H1 (cell line): ENCODE data around the gene NOS1AP. TPM values are rescaled to one million over a fixed set of nuclear protein-coding genes. Genes with fewer than 3 reads are reported as not detected.

Source experiments
- CTCF ChIA-PET: fragments of 300-600 bp; sonication (Branson Sonifier 250); formaldehyde crosslinking; loops from one replicate; lab custom pipeline; 2021; ENCODE audit not compliant: partially characterized antibody; lab: Charles Lee
- POLR2A ChIA-PET: fragments of 300-600 bp; sonication (Branson Sonifier 250); formaldehyde crosslinking; loops from one replicate; lab custom pipeline; 2021; ENCODE audit warnings: inconsistent platforms; ENCODE audit not compliant: partially characterized antibody; lab: Charles Lee
- DNase-seq, 2 experiments: peaks; one replicate each; pipeline versions ENCODE4 v3.0.0 to v3.0.0-alpha.2; 2010 to 2022; ENCODE audit warnings: low spot score in 2 of 2, low read depth in 1 of 2, mixed read lengths in 1 of 2
- FAIRE-seq: peaks from 2 replicates; lab custom pipeline; 2011; peaks lifted over from hg19 to GRCh38; lab: Jason Lieb, UNC
- H2AFZ ChIP-seq: 2 replicates; pipeline ENCODE4 v1.8.1; 2012; ENCODE audit warnings: low read length, inconsistent platforms
- H2AK5ac ChIP-seq: 2 replicates; pipeline ENCODE4 v1.6.1; 2013; ENCODE audit warnings: low read depth, low read length
- H2BK120ac ChIP-seq: replicated peaks from 2 replicates; pipeline ENCODE3; 2013; ENCODE audit warnings: low read depth, low read length, inconsistent platforms
- H2BK12ac ChIP-seq: 2 replicates; pipeline ENCODE4 v1.6.1; 2013; ENCODE audit warnings: low read depth, low read length
- H2BK15ac ChIP-seq: 2 replicates; pipeline ENCODE4 v1.6.1; 2013; ENCODE audit warnings: low read length
- H2BK20ac ChIP-seq: 2 replicates; pipeline ENCODE4 v1.6.1; 2013; ENCODE audit warnings: low read length
- H2BK5ac ChIP-seq: 2 replicates; pipeline ENCODE4 v1.6.1; 2013; ENCODE audit warnings: low read depth, low read length
- H3K14ac ChIP-seq: 2 replicates; pipeline ENCODE4 v1.6.1; 2013; ENCODE audit warnings: inconsistent platforms; ENCODE audit not compliant: insufficient read length
- H3K18ac ChIP-seq: 2 replicates; pipeline ENCODE4 v1.6.1; 2013; ENCODE audit warnings: low read length; ENCODE audit errors: extremely low read depth
- H3K23ac ChIP-seq: 2 replicates; pipeline ENCODE4 v1.6.1; 2013; ENCODE audit warnings: inconsistent platforms; ENCODE audit not compliant: insufficient read length
- H3K23me2 ChIP-seq: 2 replicates; pipeline ENCODE4 v1.6.1; 2013; ENCODE audit warnings: low read depth, low read length
- H3K27ac ChIP-seq: 2 replicates; pipeline ENCODE4 v1.6.1; 2011; ENCODE audit warnings: low read depth, low read length, inconsistent platforms
- H3K27me3 ChIP-seq, 4 experiments: replicated peaks in 1 of 4; 1 replicate in 1 of 4; 2 replicates in 3 of 4; pipeline versions ENCODE4 v1.6.1 to v1.8.1; 2011 to 2013; ENCODE audit warnings: low read length in 3 of 4, mild to moderate bottlenecking in 3 of 4, inconsistent platforms in 2 of 4, mixed read lengths in 2 of 4, moderate library complexity in 1 of 4; ENCODE audit not compliant: control insufficient read depth in 3 of 4, insufficient read depth in 3 of 4; ENCODE audit errors: extremely low read depth in 1 of 4
- H3K36me3 ChIP-seq, 4 experiments: 2 replicates each; pipeline versions ENCODE4 v1.6.1 to v1.8.1; 2011 to 2013; ENCODE audit warnings: mild to moderate bottlenecking in 4 of 4, low read length in 3 of 4, moderate library complexity in 2 of 4, control low read depth in 1 of 4, inconsistent platforms in 1 of 4; ENCODE audit not compliant: insufficient read depth in 4 of 4, control insufficient read depth in 2 of 4
- H3K4ac ChIP-seq: replicated peaks from 2 replicates; pipeline ENCODE3; 2013; ENCODE audit warnings: low read length, low read depth, mixed read lengths, inconsistent platforms; ENCODE audit not compliant: insufficient read length
- H3K4me1 ChIP-seq, 4 experiments: replicated peaks in 1 of 4; 1 replicate in 1 of 4; 2 replicates in 3 of 4; pipeline versions ENCODE4 v1.6.1 to v1.8.1; 2011 to 2013; ENCODE audit warnings: low read length in 3 of 4, inconsistent platforms in 2 of 4, mixed read lengths in 1 of 4; ENCODE audit not compliant: insufficient read depth in 4 of 4, control insufficient read depth in 3 of 4
- H3K4me2 ChIP-seq, 2 experiments: 2 replicates each; pipeline versions ENCODE4 v1.6.1 to v1.8.1; 2011 to 2013; ENCODE audit warnings: low read depth in 2 of 2, low read length in 2 of 2, control low read depth in 1 of 2, inconsistent platforms in 1 of 2, mild to moderate bottlenecking in 1 of 2; ENCODE audit not compliant: insufficient read depth in 1 of 2
- H3K4me3 ChIP-seq, 4 experiments: fragments of 200-600, 300-600 bp in 1 of 4; sonication (generic), shearing (Covaris generic), sonication (Bioruptor Twin) in 1 of 4; 2 replicates each; pipeline versions ENCODE4 v1.5.1 to v1.8.1; 2011 to 2016; ENCODE audit warnings: low read length in 4 of 4, low read depth in 3 of 4, control low read depth in 2 of 4, inconsistent platforms in 2 of 4, mild to moderate bottlenecking in 2 of 4, mixed read lengths in 1 of 4, moderate library complexity in 1 of 4; ENCODE audit not compliant: insufficient read depth in 2 of 4; ENCODE audit errors: extremely low read depth in 1 of 4
- H3K56ac ChIP-seq: replicated peaks from 2 replicates; pipeline ENCODE3; 2013; ENCODE audit warnings: low read depth, mild to moderate bottlenecking, mixed read lengths, low read length, inconsistent platforms; ENCODE audit not compliant: insufficient read length
- H3K79me1 ChIP-seq: 2 replicates; pipeline ENCODE4 v1.6.1; 2013; ENCODE audit warnings: low read depth, low read length, control low read depth
- H3K79me2 ChIP-seq, 2 experiments: 2 replicates each; pipeline versions ENCODE4 v1.6.1 to v1.8.1; 2012 to 2013; ENCODE audit warnings: low read length in 2 of 2, mild to moderate bottlenecking in 2 of 2, inconsistent platforms in 1 of 2; ENCODE audit not compliant: insufficient read depth in 2 of 2, control insufficient read depth in 1 of 2
- H3K9ac ChIP-seq, 4 experiments: replicated peaks in 1 of 4; 1 replicate in 1 of 4; 2 replicates in 3 of 4; pipeline versions ENCODE4 v1.6.1 to v1.8.1; 2011 to 2013; ENCODE audit warnings: low read depth in 3 of 4, low read length in 3 of 4, control low read depth in 2 of 4, mild to moderate bottlenecking in 2 of 4, moderate library complexity in 2 of 4, inconsistent platforms in 1 of 4; ENCODE audit errors: extremely low read depth in 1 of 4
- H3K9me3 ChIP-seq, 2 experiments: 2 replicates each; pipeline versions ENCODE4 v1.6.1 to v1.8.1; 2012 to 2013; ENCODE audit warnings: mild to moderate bottlenecking in 2 of 2, moderate library complexity in 2 of 2, control low read depth in 1 of 2, inconsistent platforms in 1 of 2, low read depth in 1 of 2, low read length in 1 of 2, mixed read lengths in 1 of 2; ENCODE audit not compliant: insufficient read depth in 2 of 2
- H4K20me1 ChIP-seq, 2 experiments: replicated peaks in 1 of 2; 2 replicates each; pipeline versions ENCODE3 to v1.8.1; 2011 to 2013; ENCODE audit warnings: inconsistent platforms in 2 of 2, low read length in 2 of 2, mild to moderate bottlenecking in 1 of 2; ENCODE audit not compliant: insufficient read depth in 2 of 2, control insufficient read depth in 1 of 2
- H4K5ac ChIP-seq: 2 replicates; pipeline ENCODE4 v1.6.1; 2013; ENCODE audit warnings: low read length, low read depth, mixed read lengths, inconsistent platforms; ENCODE audit not compliant: insufficient read length
- H4K8ac ChIP-seq: 2 replicates; pipeline ENCODE4 v1.8.0; 2013; ENCODE audit warnings: mild to moderate bottlenecking, moderate library complexity, low read length, inconsistent platforms; ENCODE audit not compliant: insufficient read depth; ENCODE audit errors: extremely low read depth
- H4K91ac ChIP-seq: replicated peaks from 2 replicates; pipeline ENCODE3; 2013; ENCODE audit warnings: low read length, mixed read lengths, inconsistent platforms; ENCODE audit not compliant: insufficient read length
- BCL11A ChIP-seq, 2 experiments: IDR thresholded peaks; one replicate each; pipeline ENCODE4 v1.6.1; 2011; ENCODE audit warnings: low read depth in 2 of 2, low read length in 2 of 2, mild to moderate bottlenecking in 2 of 2
- CHD1 ChIP-seq: IDR thresholded peaks from 2 replicates; pipeline ENCODE4 v1.6.1; 2012; ENCODE audit warnings: low read depth, low read length, improper control_type of control experiment
- CREB1 ChIP-seq: IDR thresholded peaks from 2 replicates; pipeline ENCODE4 v1.6.1; 2012; ENCODE audit warnings: inconsistent platforms
- JUND ChIP-seq: IDR thresholded peaks from 2 replicates; pipeline ENCODE4 v1.6.1; 2011; ENCODE audit warnings: mild to moderate bottlenecking, improper control_type of control experiment, low read length
- NRF1 ChIP-seq: IDR thresholded peaks from 2 replicates; pipeline ENCODE4 v1.6.1; 2011; ENCODE audit warnings: mild to moderate bottlenecking, low read depth, low read length, improper control_type of control experiment
- PHF8 ChIP-seq: fragments of 200-600 bp; sonication (generic); conservative IDR thresholded peaks from 2 replicates; pipeline ENCODE4 v1.7.1; 2012; ENCODE audit warnings: low read depth, mild to moderate bottlenecking, inconsistent platforms, low read length, moderate library complexity
- POLR2A ChIP-seq, 2 experiments: IDR thresholded peaks; 1 replicate in 1 of 2; 2 replicates in 1 of 2; pipeline ENCODE4 v1.6.1; 2011; ENCODE audit warnings: low read depth in 2 of 2, low read length in 2 of 2, mild to moderate bottlenecking in 2 of 2; ENCODE audit errors: control extremely low read depth in 1 of 2
- POLR2AphosphoS5 ChIP-seq: IDR thresholded peaks from 2 replicates; pipeline ENCODE4 v1.6.1; 2011; ENCODE audit warnings: low read depth, low read length
- SIX5 ChIP-seq: IDR thresholded peaks from 2 replicates; pipeline ENCODE4 v1.6.1; 2011; ENCODE audit warnings: mild to moderate bottlenecking, low read depth, low read length
- SP1 ChIP-seq: IDR thresholded peaks from 2 replicates; pipeline ENCODE4 v1.6.1; 2011; ENCODE audit warnings: low read depth, low read length
- TBP ChIP-seq: IDR thresholded peaks from 2 replicates; pipeline ENCODE4 v1.6.1; 2011; ENCODE audit warnings: low read depth, low read length, improper control_type of control experiment
- TEAD4 ChIP-seq: IDR thresholded peaks from 2 replicates; pipeline ENCODE4 v1.6.1; 2012; ENCODE audit warnings: low read depth, low read length, inconsistent platforms, mixed read lengths
- YY1 ChIP-seq: IDR thresholded peaks from 2 replicates; pipeline ENCODE4 v1.6.1; 2011; ENCODE audit warnings: low read depth, mild to moderate bottlenecking, low read length
- WGBS, 2 experiments: shearing (Covaris generic) in 1 of 2; methylation state at CpG; one replicate each; pipeline versions ENCODE4 v1.1.6 to v1.1.7; 2013 to 2015; ENCODE audit warnings: low lambda C conversion rate in 2 of 2, mixed read lengths in 2 of 2, inconsistent platforms in 1 of 2, low coverage in 1 of 2, missing lambda C conversion rate in 1 of 2; ENCODE audit not compliant: insufficient replicate concordance in 2 of 2, insufficient coverage in 1 of 2, insufficient read length in 1 of 2; ENCODE audit errors: extremely low coverage in 1 of 2, missing lambda C conversion rate in 1 of 2; 5-methylcytosine and 5-hydroxymethylcytosine counted together
- polyA plus RNA-seq, 7 experiments: library from polyadenylated mRNA; depleted of rRNA in 3 of 7; stranded (reverse) in 5 of 7; unstranded in 2 of 7; fragments of >200 nt in 5 of 7; fragments of 200-250 nt in 2 of 7; gene quantifications; 1 replicate in 5 of 7; 2 replicates in 1 of 7; 4 replicates in 1 of 7; pipeline versions ENCODE4 v1.2.1 to v1.2.3, GENCODE V29; 2011 to 2013; ENCODE audit warnings: missing spikeins in 2 of 7, mixed read lengths in 2 of 7
- total RNA-seq: library from RNA; stranded (reverse); fragmentation: NEBNext Ultra II Directional; extraction: Animal tissue kit (Norgen Biotek cat#: 25700); gene quantifications from 2 replicates; pipeline ENCODE4 v1.2.1, GENCODE V29; 2021
- TF ChIP-seq, protein P1 (sequence below): IDR thresholded peaks from 2 replicates; pipeline ENCODE4 v1.6.1; 2012; ENCODE audit warnings: low read length, inconsistent platforms
- TF ChIP-seq, protein P2 (sequence below): IDR thresholded peaks from 2 replicates; pipeline ENCODE4 v1.6.1; 2012; ENCODE audit warnings: inconsistent platforms

Gene NOS1AP
- total and polyA plus RNA-seq, 2 of the 8 experiments (the other 6 are each of a cell fraction or from before 2014, with no cell fraction given), result 2.4 to 12.1 TPM

DNA sequence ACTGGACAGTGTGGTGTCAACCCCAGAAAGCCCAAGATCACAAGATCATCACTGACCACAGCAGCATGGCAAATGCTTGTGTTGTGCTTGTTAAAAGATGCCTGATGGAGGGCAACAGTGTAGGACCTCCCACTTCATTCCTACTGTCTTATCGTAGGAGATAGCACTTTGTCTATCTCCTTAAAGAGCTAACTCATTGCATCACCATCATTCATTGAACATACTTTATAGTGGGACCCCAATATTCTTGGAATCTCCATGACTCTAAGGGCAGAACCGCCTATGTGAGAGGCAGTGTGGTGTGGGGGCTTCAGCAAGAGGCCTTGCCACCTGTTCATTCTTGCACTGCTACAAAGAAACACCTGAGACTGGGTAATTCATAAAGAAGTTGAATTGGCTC is 347.4 kb downstream of the NOS1AP start:
- H3K4me3 ChIP-seq, result no peak overlapping the region
- H3K4me1 ChIP-seq, result no peaks in the 10 kb centered on the region
- FAIRE-seq, result no peak
- H3K36me3 ChIP-seq, result no peaks in the 10 kb centered on the region
- 78% methylated on average over 2 of the region's 2 CpGs; no CpG with 5 or more reads in 1 of the 2 experiments for WGBS, 2 experiments
- no peak overlapping the region for H4K5ac ChIP-seq
- no peak for DNase-seq
- H3K23ac ChIP-seq, result no peak overlapping the region
- H3K9me3 ChIP-seq, result no peaks in the 10 kb centered on the region; a peak in 2 of 4 replicates
- H2AFZ ChIP-seq, result no peak overlapping the region
- H3K27me3 ChIP-seq, result peaks cover 0 to 1% (median 0%) of the 10 kb centered on the region in 4 experiments; a peak in 1 of 7 replicates
- H3K4me2 ChIP-seq, result no peak overlapping the region
- H2BK12ac ChIP-seq, result no peak overlapping the region
- H3K14ac ChIP-seq, result no peak overlapping the region
- no peak overlapping the region for H4K91ac ChIP-seq
- no peak overlapping the region for H4K8ac ChIP-seq
- no peak overlapping the region for H2AK5ac ChIP-seq
- no peaks in the 10 kb centered on the region for H3K79me2 ChIP-seq
- no peak overlapping the region for H2BK15ac ChIP-seq
- no peak overlapping the region for H3K18ac ChIP-seq
- H3K4ac ChIP-seq, result no peak overlapping the region
- no peaks in the 10 kb centered on the region for H4K20me1 ChIP-seq
- no peak overlapping the region for H2BK20ac ChIP-seq
- POLR2A ChIA-PET, result interaction anchor here (1.6 kb wide), 1 partner anchor 18 kb away, joined by 5 read pairs; no protein-coding TSS in a partner anchor
- no peaks in the 10 kb centered on the region for H3K23me2 ChIP-seq
- no peak overlapping the region for H3K56ac ChIP-seq
- H3K27ac ChIP-seq, result no peak overlapping the region
- H3K79me1 ChIP-seq, result no peaks in the 10 kb centered on the region
- no peak overlapping the region for H2BK5ac ChIP-seq
- CTCF ChIA-PET, result interaction anchor here (0.8 kb wide), 1 partner anchor 59 kb away, joined by 3 read pairs; no protein-coding TSS in a partner anchor
- H2BK120ac ChIP-seq, result no peak overlapping the region
- H3K9ac ChIP-seq, result no peak overlapping the region
- TF ChIP-seq PHF8, result no peak
- TF ChIP-seq NRF1, result no peak
- no peak for TF ChIP-seq YY1
- TF ChIP-seq TEAD4, result no peak
- no peak for TF ChIP-seq BCL11A (IDR thresholded peaks at IDR 0.05; ENCODE audit: low read depth in 2 of 2, low read length in 2 of 2)
- no peak for TF ChIP-seq JUND
- TF ChIP-seq CHD1, result no peak
- TF ChIP-seq POLR2A (IDR thresholded peaks at IDR 0.05; ENCODE audit: control extremely low read depth in 1 of 2, low read depth in 2 of 2, low read length in 2 of 2), result no peak
- no peak for TF ChIP-seq SIX5
- no peak for TF ChIP-seq CREB1
- TF ChIP-seq, protein P1, sequence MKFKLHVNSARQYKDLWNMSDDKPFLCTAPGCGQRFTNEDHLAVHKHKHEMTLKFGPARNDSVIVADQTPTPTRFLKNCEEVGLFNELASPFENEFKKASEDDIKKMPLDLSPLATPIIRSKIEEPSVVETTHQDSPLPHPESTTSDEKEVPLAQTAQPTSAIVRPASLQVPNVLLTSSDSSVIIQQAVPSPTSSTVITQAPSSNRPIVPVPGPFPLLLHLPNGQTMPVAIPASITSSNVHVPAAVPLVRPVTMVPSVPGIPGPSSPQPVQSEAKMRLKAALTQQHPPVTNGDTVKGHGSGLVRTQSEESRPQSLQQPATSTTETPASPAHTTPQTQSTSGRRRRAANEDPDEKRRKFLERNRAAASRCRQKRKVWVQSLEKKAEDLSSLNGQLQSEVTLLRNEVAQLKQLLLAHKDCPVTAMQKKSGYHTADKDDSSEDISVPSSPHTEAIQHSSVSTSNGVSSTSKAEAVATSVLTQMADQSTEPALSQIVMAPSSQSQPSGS, result no peak
- no peak for TF ChIP-seq SP1
- TF ChIP-seq, protein P2, sequence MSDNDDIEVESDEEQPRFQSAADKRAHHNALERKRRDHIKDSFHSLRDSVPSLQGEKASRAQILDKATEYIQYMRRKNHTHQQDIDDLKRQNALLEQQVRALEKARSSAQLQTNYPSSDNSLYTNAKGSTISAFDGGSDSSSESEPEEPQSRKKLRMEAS, result no peak
- no peak for TF ChIP-seq POLR2AphosphoS5
- TF ChIP-seq TBP, result no peak
